Measurements from ENCODE around the gene SLFN13.

The SLFN13 gene

DNA sequence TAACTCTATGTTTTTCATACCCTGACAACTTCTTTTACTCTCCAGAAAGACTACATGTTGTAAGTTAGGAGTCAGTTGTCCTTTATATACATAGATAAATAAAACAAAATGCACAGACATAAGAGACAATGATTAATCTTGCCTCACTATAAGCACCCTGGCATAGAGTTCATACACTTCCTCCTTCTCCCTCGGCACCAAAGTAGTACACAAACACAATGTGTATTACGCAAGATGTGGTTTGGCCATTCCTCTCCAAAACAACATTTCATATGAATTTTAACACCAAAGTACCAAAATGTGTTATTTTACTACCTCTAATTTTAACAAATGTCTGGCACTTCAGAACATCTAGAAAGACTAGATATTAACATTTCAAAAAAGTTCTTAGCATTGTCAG lies 57.9 kb downstream of the SLFN13 start:
- no peak overlapping the region for H3K27ac ChIP-seq (ENCODE audit: extremely low read depth, low read depth, low read length)
- H3K9me3 ChIP-seq (ENCODE audit: control insufficient read depth, insufficient read depth, low read depth, low read length), result no peaks in the 10 kb centered on the region; the same call in 1 of the 2 replicates
- POLR2A ChIA-PET, result no interaction called here
- H3K36me3 ChIP-seq (ENCODE audit: control insufficient read depth in 2 of 2, insufficient read depth in 1 of 2, low read length in 2 of 2), result no peaks in the 10 kb centered on the region
- CTCF ChIA-PET, result no interaction called here
- TF ChIP-seq ZNF600 (tag by site-specific recombination; IDR thresholded peaks at IDR 0.05) (no peak), ZNF585B (tag by site-specific recombination; IDR thresholded peaks at IDR 0.05) (no peak)
- no peak overlapping the region for H3K4me3 ChIP-seq (ENCODE audit: low read depth, low read length)
- H3K4me1 ChIP-seq (ENCODE audit: control insufficient read depth, insufficient read depth, low read length), result no peaks in the 10 kb centered on the region

DNA sequence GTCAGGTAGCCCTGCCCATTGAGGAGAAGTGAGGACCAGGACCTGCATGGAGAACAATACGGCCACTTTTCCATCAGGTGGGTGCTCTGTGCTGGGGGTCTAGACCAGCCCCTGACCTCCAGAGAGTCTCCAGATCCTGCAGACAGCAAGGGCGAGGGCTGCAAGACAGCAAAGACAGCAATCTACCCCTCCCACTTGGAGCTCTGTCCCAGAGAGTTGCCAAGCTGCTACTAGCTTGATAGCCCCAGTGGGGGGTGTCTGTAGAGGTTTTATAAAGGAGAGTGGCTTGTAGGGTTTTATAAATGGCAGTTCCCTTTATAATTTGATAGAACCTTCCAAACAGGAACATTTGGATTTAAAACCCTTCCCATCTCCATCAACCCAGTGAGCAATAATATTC lies 58.4 kb downstream of the SLFN13 start:
- Histone ChIP-seq H3K4me3 (ENCODE audit: low read depth, low read length) (no peak overlapping the region), H3K36me3 (ENCODE audit: control insufficient read depth in 2 of 2, insufficient read depth in 1 of 2, low read length in 2 of 2) (no peaks in the 10 kb centered on the region), H3K27ac (ENCODE audit: extremely low read depth, low read depth, low read length) (no peak overlapping the region), H3K4me1 (ENCODE audit: control insufficient read depth, insufficient read depth, low read length) (no peaks in the 10 kb centered on the region), H3K9me3 (ENCODE audit: control insufficient read depth, insufficient read depth, low read depth, low read length) (no peaks in the 10 kb centered on the region; the same call in 1 of the 2 replicates)
- ChIA-PET POLR2A (no interaction called here), CTCF (no interaction called here)
- TF ChIP-seq ZNF416 (tag by site-specific recombination; IDR thresholded peaks at IDR 0.05), result no peak

DNA sequence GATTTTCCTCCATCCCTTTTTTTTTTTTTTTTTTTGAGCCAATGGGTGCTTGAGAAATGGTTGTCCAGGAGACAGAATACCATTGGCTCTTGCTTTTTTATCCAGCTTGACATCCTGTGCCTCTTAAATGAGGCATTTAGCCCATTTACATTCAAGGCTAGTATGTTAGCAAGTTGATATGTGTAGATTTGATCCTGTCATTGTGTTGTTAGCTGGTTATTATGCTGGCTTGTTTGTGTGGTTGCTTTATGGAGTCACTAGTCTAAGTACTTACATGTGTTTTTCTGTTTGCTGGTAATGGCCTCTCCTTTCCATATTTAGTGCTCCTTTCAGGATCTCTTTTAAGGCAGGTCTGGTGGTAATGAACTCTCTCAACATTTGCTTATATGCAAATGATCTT lies 61.1 kb downstream of the SLFN13 start:
- Histone ChIP-seq H3K4me3 (ENCODE audit: low read depth, low read length) (no peak overlapping the region), H3K36me3 (ENCODE audit: control insufficient read depth in 2 of 2, insufficient read depth in 1 of 2, low read length in 2 of 2) (no peaks in the 10 kb centered on the region), H3K27ac (ENCODE audit: extremely low read depth, low read depth, low read length) (no peak overlapping the region), H3K9me3 (ENCODE audit: control insufficient read depth, insufficient read depth, low read depth, low read length) (no peaks in the 10 kb centered on the region), H3K4me1 (ENCODE audit: control insufficient read depth, insufficient read depth, low read length) (no peaks in the 10 kb centered on the region)
- ChIA-PET POLR2A (no interaction called here), CTCF (no interaction called here)
- TF ChIP-seq ZNF518A (tag by site-specific recombination; conservative IDR thresholded peaks at IDR 0.05; ENCODE audit: low read depth) (no peak), ZNF157 (tag by site-specific recombination; IDR thresholded peaks at IDR 0.05) (no peak), ZNF558 (tag by site-specific recombination; IDR thresholded peaks at IDR 0.05) (peak; percentile 93), ZBTB21 (tag by site-specific recombination; IDR thresholded peaks at IDR 0.05) (no peak), BCL11B (tag by site-specific recombination; IDR thresholded peaks at IDR 0.05; ENCODE audit: low read depth) (no peak)

All from HEK293 (cell line).